Ovary (tissue), 3 donors: ENCODE results near the gene BEAN1.

Source experiments
- CTCF ChIP-seq, 3 donors: fragments of 450-650 bp in 2 of 3; fragments of 200-600 bp in 1 of 3; IDR thresholded peaks; one replicate each; pipeline versions ENCODE4 v1.5.1 to v1.8.0; 2016 to 2022; ENCODE audit warnings: antibody characterized with exemption in 3 of 3, mild to moderate bottlenecking in 1 of 3
- EP300 ChIP-seq: sonication (generic); formaldehyde crosslinking; IDR thresholded peaks from one replicate; pipeline ENCODE4 v1.6.1; 2017; ENCODE audit warnings: antibody characterized with exemption
- POLR2A ChIP-seq: fragments of 450-650 bp; IDR thresholded peaks from one replicate; pipeline ENCODE4 v1.6.1; 2017; ENCODE audit warnings: antibody characterized with exemption, mild to moderate bottlenecking, moderate library complexity
- donor health status: DM: no; HTN: no; CAD: no.

GRCh38 chr16:66479661-66480264, 52.7 kb downstream of the BEAN1 start:
- TF ChIP-seq CTCF (IDR thresholded peaks at IDR 0.05), result no peak
- no peak for TF ChIP-seq POLR2A
- no peak for TF ChIP-seq EP300
